Heart right ventricle (tissue), 16 donors: ENCODE results near the gene MTA3. TPM values are rescaled to one million over a fixed set of nuclear protein-coding genes. Genes with fewer than 3 reads are reported as not detected.
A peak's percentile ranks its signal among the peaks of the same experiment; 100 is the strongest.

Experiments
- ATAC-seq, 8 donors: fragments of 200-7000 bp; cut with Tn5 transposase; one replicate each; pipeline ENCODE4 v1.9.1; 2020; ENCODE audit warnings: mild to moderate bottlenecking in 8 of 8, moderate library complexity in 8 of 8, moderate number of reproducible peaks in 1 of 8
- DNase-seq, 2 donors: peaks; one replicate each; pipeline ENCODE4 v3.0.0-alpha.2; 2020
- H3K27ac ChIP-seq, 10 donors: fragments of 200-600 bp; sonication (generic) in 2 of 10; one replicate each; pipeline versions ENCODE4 v1.5.0 to v1.8.0; 2020 to 2022; ENCODE audit warnings: mild to moderate bottlenecking in 3 of 10
- H3K27me3 ChIP-seq, 7 donors: fragments of 200-600 bp; one replicate each; pipeline ENCODE4 v1.8.0; 2021 to 2022; ENCODE audit warnings: mild to moderate bottlenecking in 2 of 7
- H3K36me3 ChIP-seq, 9 donors: fragments of 200-600 bp; sonication (generic) in 1 of 9; one replicate each; pipeline versions ENCODE4 v1.5.0 to v1.8.0; 2020 to 2022; ENCODE audit warnings: mild to moderate bottlenecking in 2 of 9
- H3K4me1 ChIP-seq, 9 donors: fragments of 200-600 bp; sonication (generic) in 1 of 9; one replicate each; pipeline versions ENCODE4 v1.5.0 to v1.8.0; 2020 to 2022; ENCODE audit warnings: mild to moderate bottlenecking in 4 of 9
- H3K4me3 ChIP-seq, 10 donors: fragments of 200-600 bp; sonication (generic) in 2 of 10; one replicate each; pipeline versions ENCODE4 v1.5.0 to v1.8.0; 2020 to 2022; ENCODE audit warnings: mild to moderate bottlenecking in 7 of 10, moderate library complexity in 2 of 10
- H3K9me3 ChIP-seq, 11 donors: fragments of 200-600 bp in 10 of 11; sonication (generic) in 2 of 11; one replicate each; pipeline versions ENCODE4 v1.5.0 to v1.8.0; 2013 to 2022; ENCODE audit warnings: mild to moderate bottlenecking in 2 of 11, control low read depth in 1 of 11, moderate library complexity in 1 of 11
- CTCF ChIP-seq, 9 donors: fragments of 200-600 bp; sonication (generic) in 2 of 9; IDR thresholded peaks; one replicate each; pipeline versions ENCODE4 v1.5.0 to v1.8.0; 2021 to 2022; ENCODE audit warnings: antibody characterized with exemption in 9 of 9, mild to moderate bottlenecking in 5 of 9, moderate library complexity in 1 of 9
- WGBS, 2 donors: extraction: QIAGEN DNeasy Blood & Tissue Kit; methylation state at CpG; one replicate each; pipeline ENCODE4 v1.1.7; 2013; ENCODE audit warnings: inconsistent platforms in 1 of 2; 5-methylcytosine and 5-hydroxymethylcytosine counted together
- intact Hi-C, 10 donors: fragments of 100-400 bp; cut with DNase I; formaldehyde crosslinking; loops; one replicate each; pipeline versions ENCODE4 v1.11.1 to v1.14.2; 2022
- polyA plus RNA-seq, 2 donors: library from polyadenylated mRNA; stranded (reverse); fragments of 200-250 nt; gene quantifications; one replicate each; pipeline ENCODE4 v1.2.3, GENCODE V29; 2013
- total RNA-seq, 10 donors: library from RNA; stranded (reverse); fragmentation: NEBNext Ultra II Directional in 3 of 10; extraction: Animal tissue kit (Norgen Biotek cat#: 25700) in 3 of 10; gene quantifications; one replicate each; pipeline versions ENCODE4 v1.2.1 to v1.2.4, GENCODE V29; 2021 to 2023
- donor health status: Arrhythmogenic right ventricular cardiomyopathy.
- donor health status: ischemic (EF 13 %, LVEDD 7.1; RV severe dilation, severe dysfunction).
- donor health status: healthy with polysubstance abuse.
- donor health status: DM: no; HTN: yes; CAD: no.
- donor health status: DM: no; HTN: no; CAD: no.
- donor health status: ischemic (EF 25% LVEDD 6.9; RV normal size, moderate dysfunction).
- donor health status: ischemic (EF 25% LVEDD 5.7; RV mildly dilated, moderate dysfunction).
- donor health status: healthy.
- donor health status: DM: yes; HTN: yes; CAD: no.
- donor health status: Ischemic cardiomyopathy.
- donor health status: ischemic (EF 35%, LVEDD 5.7; RV mildly dilated, moderate dysfunction).
- donor health status: nonischemic (EF 11% LVEDD 7.7; RV severe dilation, severe dysfunction).
- donor health status: DM: yes; HTN: yes; CAD: no.
- donor health status: PGD.
- donor health status: ischemic (EF 29% LVEDD 5.4; RV normal size, mild dysfunction).
- donor health status: nonischemic (EF 23%, LVEDD 6.1; RV moderate dilation, normal function).

Gene MTA3
- total and polyA plus RNA-seq, 12 donors: 11.2 to 29.4 (median 21.9) TPM

- no peak for TF ChIP-seq CTCF (IDR thresholded peaks at IDR 0.05)
- WGBS, 2 donors: 100% methylated on average over 1 of the region's 1 CpG
- no peak for ATAC-seq
Measured at GRCh38 chr2:42673989-42674579, 105.7 kb downstream of the MTA3 start.

GRCh38 chr2:42675815-42676214, 107.4 kb downstream of the MTA3 start:
- ATAC-seq (no peak), DNase-seq (no peak)
- TF ChIP-seq CTCF (IDR thresholded peaks at IDR 0.05): no peak
- Histone ChIP-seq H3K4me3 (no peak overlapping the region), H3K36me3 (peaks cover 0 to 18% (median 0%) of the 10 kb centered on the region in 9 donors), H3K27ac (no peak overlapping the region), H3K27me3 (no peaks in the 10 kb centered on the region), H3K9me3 (no peaks in the 10 kb centered on the region), H3K4me1 (peaks cover 0 to 8% (median 0%) of the 10 kb centered on the region in 9 donors)
- intact Hi-C loops: no loop called here
- 97% methylated on average over 2 of the region's 2 CpGs for WGBS, 2 donors

More at GRCh38 chr2:42673989-42674579, 105.7 kb downstream of the MTA3 start:
- Histone ChIP-seq H3K27me3 (no peaks in the 10 kb centered on the region), H3K9me3 (no peaks in the 10 kb centered on the region), H3K27ac (no peak overlapping the region), H3K4me1 (peaks cover 0 to 8% (median 0%) of the 10 kb centered on the region in 9 donors), H3K4me3 (no peak overlapping the region), H3K36me3 (peaks cover 0 to 17% (median 0%) of the 10 kb centered on the region in 9 donors)
- intact Hi-C loops: no loop called here
- DNase-seq: no peak

- intact Hi-C loops: no loop called here
- no peak for ATAC-seq
- Histone ChIP-seq H3K4me3 (no peak overlapping the region), H3K27ac (no peak overlapping the region), H3K4me1 (no peaks in the 10 kb centered on the region), H3K36me3 (peaks cover 0 to 44% (median 0%) of the 10 kb centered on the region in 9 donors), H3K27me3 (no peaks in the 10 kb centered on the region), H3K9me3 (no peaks in the 10 kb centered on the region)
- TF ChIP-seq CTCF (IDR thresholded peaks at IDR 0.05): no peak
- no peak for DNase-seq
- WGBS, 2 donors: 77 to 91% methylated on average over 5 of the region's 5 CpGs
Measured at GRCh38 chr2:42685303-42685702, 116.9 kb downstream of the MTA3 start.

GRCh38 chr2:42693013-42693615, 124.7 kb downstream of the MTA3 start:
- no peaks in the 10 kb centered on the region for H3K9me3 ChIP-seq
- H3K4me3 ChIP-seq: no peak overlapping the region
- peak overlapping the region in 3 of 10 donors; percentile 20 to 54 (median 39) for H3K27ac ChIP-seq
- H3K36me3 ChIP-seq: peaks cover 0 to 15% (median 0%) of the 10 kb centered on the region in 9 donors
- TF ChIP-seq CTCF (IDR thresholded peaks at IDR 0.05): no peak
- H3K27me3 ChIP-seq: no peaks in the 10 kb centered on the region
- ATAC-seq (peak in 3 of 8 donors; percentile 16 to 48 (median 39)), DNase-seq (no peak)
- H3K4me1 ChIP-seq: peaks cover 0 to 19% (median 0%) of the 10 kb centered on the region in 9 donors
- intact Hi-C loops: no loop called here
- 81 to 92% methylated on average over 2 of the region's 2 CpGs for WGBS, 2 donors
